Prostate gland (tissue), 2 donors: ENCODE data around the gene KAZN. TPM values are rescaled to one million over a fixed set of nuclear protein-coding genes. Genes with fewer than 3 reads are reported as not detected.

Experiments used
- DNase-seq: peaks from one replicate; pipeline ENCODE4 v3.0.0-alpha.2; 2019; ENCODE audit warnings: low spot score
- H3K27ac ChIP-seq, 2 donors: fragments of 200-600 bp; sonication (generic); 2 replicates each; pipeline ENCODE4 v1.5.1; 2017 to 2019
- H3K27me3 ChIP-seq: fragments of 200-600 bp; sonication (generic); replicated peaks from 2 replicates; pipeline ENCODE4 v1.5.1; 2019; ENCODE audit not compliant: insufficient read depth
- H3K36me3 ChIP-seq, 2 donors: fragments of 200-600 bp; sonication (generic); 1 replicate in 1 of 2; 2 replicates in 1 of 2; pipeline versions ENCODE4 v1.5.1 to v1.8.1; 2017 to 2019
- H3K4me1 ChIP-seq: fragments of 200-600 bp; sonication (generic); replicated peaks from 2 replicates; pipeline ENCODE4 v1.5.1; 2019
- H3K4me3 ChIP-seq, 2 donors: fragments of 200-600 bp; sonication (generic); 2 replicates each; pipeline ENCODE4 v1.5.1; 2017 to 2019
- H3K9me3 ChIP-seq: fragments of 200-600 bp; sonication (generic); 2 replicates; pipeline ENCODE4 v1.5.1; 2017
- CTCF ChIP-seq, 4 experiments: fragments of 200-600 bp in 2 of 4; fragments of 450-650 bp in 2 of 4; sonication (generic) in 2 of 4; IDR thresholded peaks; 1 replicate in 3 of 4; 2 replicates in 1 of 4; pipeline ENCODE4 v1.5.1; 2016 to 2019; ENCODE audit warnings: antibody characterized with exemption in 4 of 4, mild to moderate bottlenecking in 2 of 4, moderate library complexity in 2 of 4
- POLR2A ChIP-seq: fragments of 450-650 bp; IDR thresholded peaks from one replicate; pipeline ENCODE4 v1.6.1; 2016; ENCODE audit warnings: antibody characterized with exemption, mild to moderate bottlenecking
- POLR2AphosphoS5 ChIP-seq: sonication (generic); formaldehyde crosslinking; IDR thresholded peaks from one replicate; pipeline ENCODE4 v1.6.1; 2017; ENCODE audit warnings: antibody characterized with exemption
- WGBS: methylation state at CpG from one replicate; pipeline ENCODE4 v1.1.5; 2018; 5-methylcytosine and 5-hydroxymethylcytosine counted together
- intact Hi-C: fragments of 100-400 bp; cut with DNase I; formaldehyde crosslinking; loops from one replicate; pipeline ENCODE4 v1.14.2; 2022
- total RNA-seq, 2 donors: library from RNA; depleted of rRNA; stranded (reverse); fragments of >200 nt; gene quantifications; one replicate each; pipeline ENCODE4 v1.1.0, GENCODE V29; 2016

The KAZN gene
- total RNA-seq, 2 donors from 2014 or later = 8.3 to 12.7 TPM

GRCh38 chr1:14662116-14662515 is 63.6 kb downstream of the KAZN start:
- no peaks in the 10 kb centered on the region for H3K27me3 ChIP-seq
- 78% methylated on average over 9 of the region's 9 CpGs for WGBS
- H3K4me3 ChIP-seq = no peak overlapping the region
- no peak overlapping the region for H3K27ac ChIP-seq
- H3K36me3 ChIP-seq = no peaks in the 10 kb centered on the region
- H3K9me3 ChIP-seq = no peaks in the 10 kb centered on the region
- intact Hi-C loops = no loop called here
- DNase-seq = no peak
- H3K4me1 ChIP-seq = no peaks in the 10 kb centered on the region
- TF ChIP-seq CTCF (IDR thresholded peaks at IDR 0.05) = no peak
- no peak for TF ChIP-seq POLR2AphosphoS5
- no peak for TF ChIP-seq POLR2A

GRCh38 chr1:14663773-14664172 is 65.3 kb downstream of the KAZN start:
- no peak overlapping the region for H3K4me3 ChIP-seq
- TF ChIP-seq CTCF (IDR thresholded peaks at IDR 0.05) = no peak
- TF ChIP-seq POLR2AphosphoS5 = no peak
- no peak for TF ChIP-seq POLR2A
- no peaks in the 10 kb centered on the region for H3K9me3 ChIP-seq
- no peak for DNase-seq
- no peaks in the 10 kb centered on the region for H3K4me1 ChIP-seq
- 92% methylated on average over 6 of the region's 6 CpGs for WGBS
- no peak overlapping the region for H3K27ac ChIP-seq
- H3K36me3 ChIP-seq = no peaks in the 10 kb centered on the region
- H3K27me3 ChIP-seq = no peaks in the 10 kb centered on the region
- intact Hi-C loops = no loop called here

- no peak for TF ChIP-seq POLR2AphosphoS5
- WGBS = 77% methylated on average over 6 of the region's 6 CpGs
- H3K4me1 ChIP-seq = no peaks in the 10 kb centered on the region
- H3K27ac ChIP-seq = no peak overlapping the region
- no peak overlapping the region for H3K4me3 ChIP-seq
- no peaks in the 10 kb centered on the region for H3K36me3 ChIP-seq
- peaks cover 2% of the 10 kb centered on the region for H3K27me3 ChIP-seq
- intact Hi-C loops = no loop called here
- DNase-seq = no peak
- H3K9me3 ChIP-seq = no peaks in the 10 kb centered on the region
Observed at GRCh38 chr1:14666373-14666772, 67.9 kb downstream of the KAZN start.

GRCh38 chr1:14666962-14667650 is 68.6 kb downstream of the KAZN start:
- Histone ChIP-seq H3K27me3 (peaks cover 2% of the 10 kb centered on the region), H3K4me1 (no peaks in the 10 kb centered on the region), H3K9me3 (no peaks in the 10 kb centered on the region), H3K4me3 (no peak overlapping the region), H3K36me3 (no peaks in the 10 kb centered on the region), H3K27ac (no peak overlapping the region)
- intact Hi-C loops = no loop called here
- TF ChIP-seq POLR2AphosphoS5 (no peak), CTCF (IDR thresholded peaks at IDR 0.05) (no peak), POLR2A (no peak)
- 77% methylated on average over 15 of the region's 15 CpGs for WGBS
- DNase-seq = no peak

GRCh38 chr1:14667651-14667984 is 69.1 kb downstream of the KAZN start:
- no peaks in the 10 kb centered on the region for H3K4me1 ChIP-seq
- TF ChIP-seq CTCF (IDR thresholded peaks at IDR 0.05) (no peak), POLR2A (no peak), POLR2AphosphoS5 (no peak)
- no peak overlapping the region for H3K4me3 ChIP-seq
- WGBS = 53% methylated on average over 4 of the region's 4 CpGs
- H3K27me3 ChIP-seq = peaks cover 2% of the 10 kb centered on the region
- no peaks in the 10 kb centered on the region for H3K36me3 ChIP-seq
- intact Hi-C loops = no loop called here
- no peak for DNase-seq
- H3K9me3 ChIP-seq = no peaks in the 10 kb centered on the region
- no peak overlapping the region for H3K27ac ChIP-seq
